Camera-type eye (tissue), 1 donor: ENCODE data around the gene KCNAB2. TPM values are rescaled to one million over a fixed set of nuclear protein-coding genes. Genes with fewer than 3 reads are reported as not detected.

Experiments
- total RNA-seq: library from RNA; depleted of rRNA; stranded (reverse); fragments of >200 nt; gene quantifications from one replicate; pipeline ENCODE4 v1.2.3, GENCODE V29; 2014

The KCNAB2 gene
- 17.3 TPM for total RNA-seq

GRCh38 chr1:6045561-6045960 lies at the start of gene KCNAB2:
Gene KCNAB2, plus strand, starts transcription at chr1:6045888. Its CDS starts 5,649 bp downstream, at chr1:6051537.

Other genes with a start within 250 kb of the KCNAB2 start
- gene NPHP4, start 53.5 kb upstream of the KCNAB2 start, total RNA-seq: 23.9 TPM
- 10.1 TPM for gene CHD5, start 134.4 kb downstream of the KCNAB2 start, total RNA-seq
- 252 TPM for gene RPL22, start 153.7 kb downstream of the KCNAB2 start, total RNA-seq
- gene RNF207, start 160.2 kb downstream of the KCNAB2 start, total RNA-seq: 64.0 TPM
- gene ICMT, start 190.1 kb downstream of the KCNAB2 start, total RNA-seq: 46.5 TPM
- not detected for gene HES3, start 198.3 kb downstream of the KCNAB2 start, total RNA-seq
- 17.4 TPM for gene GPR153, start 215.2 kb downstream of the KCNAB2 start, total RNA-seq